Amygdala (tissue), 56 donors: Measurements from ENCODE around the gene LRRC8B.
A peak's percentile ranks its signal among the peaks of the same experiment; 100 is the strongest.
"Not testable (repeated sequence)": the region's sequence is repeated elsewhere in the genome, so short reads cannot be mapped to it uniquely, and the experiment has no call there.

ENCODE experiments used
- DNase-seq, 56 donors: peaks; one replicate each; lab custom pipeline; 2025; lab: John Stamatoyannopoulos, UW

LRRC8B gene

GRCh38 chr1:89523572-89524368 lies 859 bp upstream of the LRRC8B start:
- DNase-seq = peak in 5 of 56 donors; percentile 27 to 66 (median 59)

GRCh38 chr1:89525169-89525855 lies 683 bp downstream of the LRRC8B start:
- peak in 21 of 56 donors; percentile 9 to 66 (median 47) for DNase-seq

DNA sequence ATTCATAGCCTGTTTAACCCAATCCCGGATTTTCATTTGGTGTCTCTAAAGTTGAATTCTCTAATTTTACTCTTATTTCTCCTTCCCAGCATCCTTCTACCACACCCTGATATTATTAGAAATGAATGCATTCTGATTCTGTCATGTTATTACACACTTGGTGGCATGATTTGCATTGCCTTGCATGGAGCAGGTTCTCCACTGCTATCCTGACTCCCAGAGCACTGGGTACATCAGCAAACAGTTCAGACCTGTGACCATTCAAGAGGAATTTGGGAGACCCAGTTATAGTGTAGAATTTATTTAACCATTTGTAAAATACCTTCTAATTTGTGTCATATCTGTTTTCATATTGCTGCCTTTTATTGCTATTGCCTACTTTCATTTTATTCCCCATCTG lies 2.6 kb downstream of the LRRC8B start:
- DNase-seq = no peak

DNA sequence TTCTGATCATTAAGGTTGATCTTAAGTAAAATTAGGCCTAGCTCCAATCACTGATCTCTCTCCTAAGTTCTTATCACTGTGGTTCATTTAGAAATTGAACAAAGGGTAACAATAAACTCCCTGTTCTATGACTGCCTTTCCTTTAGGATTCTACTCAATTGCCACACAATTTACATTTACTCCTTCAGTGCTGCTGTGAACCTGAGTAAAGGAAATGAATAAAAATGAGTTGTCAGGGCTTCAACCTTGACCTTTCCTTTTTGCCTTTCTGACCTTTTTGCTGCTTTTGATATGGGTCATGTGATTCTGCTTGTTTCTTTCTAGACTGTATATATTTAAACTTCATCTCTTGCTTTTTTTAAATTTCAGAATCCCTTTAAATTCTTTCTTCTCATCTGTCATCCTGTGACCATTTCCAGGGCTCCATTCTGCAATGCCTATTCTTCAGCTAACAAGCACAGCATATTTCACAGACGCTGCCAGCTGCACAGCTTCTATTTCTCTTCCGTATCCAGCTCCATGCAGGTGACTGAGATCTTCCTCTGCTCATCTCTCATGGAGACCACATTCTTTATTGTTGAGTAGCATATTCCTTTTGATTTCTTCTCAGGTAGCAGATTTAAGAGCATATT lies 3.2 kb downstream of the LRRC8B start:
- DNase-seq = peak in 1 of 56 donors; percentile 13

GRCh38 chr1:89528382-89528780 lies 3.8 kb downstream of the LRRC8B start:
- DNase-seq = no peak

DNA sequence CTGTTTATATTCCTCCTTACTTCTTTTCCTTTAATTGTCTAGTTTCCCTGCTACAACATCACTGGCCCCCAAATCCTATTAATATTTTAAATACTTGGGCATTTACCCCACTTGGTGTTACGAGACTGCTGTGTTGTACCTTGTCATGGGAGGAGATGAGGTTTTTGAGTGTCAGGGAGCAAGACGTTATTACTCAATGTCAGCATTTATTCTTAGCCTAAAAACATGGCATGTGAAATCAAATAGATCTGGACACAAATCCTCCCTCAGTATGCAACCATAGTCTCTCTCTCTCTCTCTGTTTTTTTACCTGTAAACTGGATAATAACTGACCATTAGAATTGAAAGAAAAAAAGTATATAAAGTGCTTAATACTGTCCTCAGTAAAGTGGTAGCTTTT lies 4.6 kb downstream of the LRRC8B start:
- no peak for DNase-seq

DNA sequence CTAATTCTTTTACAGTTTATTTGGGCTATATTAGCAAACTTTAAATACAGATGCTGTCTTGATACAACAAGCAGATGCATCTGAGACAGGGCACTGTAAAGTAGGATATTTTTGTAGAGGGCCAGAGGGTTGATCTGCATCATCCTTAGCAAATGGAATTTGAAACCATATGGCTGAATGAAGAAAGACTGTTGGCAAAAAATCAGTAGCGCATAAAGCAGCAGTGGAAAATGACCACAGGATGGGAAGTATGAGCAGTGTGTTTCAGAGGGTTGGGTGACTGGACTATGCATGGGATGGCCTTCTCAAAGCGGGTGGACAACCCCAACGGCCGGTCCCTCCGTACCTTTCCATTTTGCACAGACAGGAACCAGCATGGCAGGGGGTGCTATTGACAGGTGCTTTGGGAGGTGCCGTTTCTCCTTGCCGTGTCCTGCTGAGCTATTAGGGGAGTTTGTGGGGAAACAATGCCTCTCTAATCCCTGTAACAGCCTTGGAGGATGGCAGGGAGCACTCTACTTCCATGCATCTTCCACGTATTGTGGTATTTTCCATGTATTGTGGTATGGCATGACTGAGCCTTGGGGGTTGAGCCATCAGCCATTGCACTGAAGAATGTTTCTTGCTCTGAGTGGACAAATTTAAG lies 5.9 kb downstream of the LRRC8B start:
- no peak for DNase-seq

DNA sequence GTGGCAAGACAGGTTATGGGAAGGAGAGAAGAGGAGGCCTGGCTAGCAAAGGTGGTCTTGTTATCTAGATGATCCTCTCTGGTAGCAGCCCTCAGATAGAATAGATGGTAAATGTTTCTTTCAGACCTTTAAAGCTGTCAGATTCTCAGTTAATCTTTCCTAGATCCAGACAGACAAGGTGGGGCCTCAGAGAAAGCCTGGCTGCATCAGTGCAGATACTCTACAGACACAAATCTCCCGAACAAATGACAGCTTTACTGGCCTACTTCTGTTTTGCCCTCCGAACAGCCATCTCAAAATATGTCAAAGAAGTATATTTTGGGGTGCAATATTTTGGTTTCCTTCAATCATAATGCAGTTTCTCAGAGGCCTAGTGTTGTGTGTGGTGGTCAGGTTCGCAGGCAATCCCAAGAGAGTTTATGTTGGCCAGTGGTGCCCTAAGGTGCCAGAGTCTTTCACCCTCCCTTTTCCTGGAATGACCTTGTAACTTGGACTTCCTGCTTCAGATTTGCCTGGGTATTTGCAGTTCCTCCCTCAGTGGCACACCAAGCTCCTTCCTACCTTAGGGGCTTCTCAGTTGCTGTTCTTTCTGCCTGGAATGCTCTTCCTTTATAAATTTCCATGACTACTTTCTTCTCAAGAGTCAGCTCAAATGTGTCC lies 7.0 kb downstream of the LRRC8B start:
- DNase-seq = no peak

GRCh38 chr1:89532228-89532627 lies 7.6 kb downstream of the LRRC8B start:
- DNase-seq = no peak

DNA sequence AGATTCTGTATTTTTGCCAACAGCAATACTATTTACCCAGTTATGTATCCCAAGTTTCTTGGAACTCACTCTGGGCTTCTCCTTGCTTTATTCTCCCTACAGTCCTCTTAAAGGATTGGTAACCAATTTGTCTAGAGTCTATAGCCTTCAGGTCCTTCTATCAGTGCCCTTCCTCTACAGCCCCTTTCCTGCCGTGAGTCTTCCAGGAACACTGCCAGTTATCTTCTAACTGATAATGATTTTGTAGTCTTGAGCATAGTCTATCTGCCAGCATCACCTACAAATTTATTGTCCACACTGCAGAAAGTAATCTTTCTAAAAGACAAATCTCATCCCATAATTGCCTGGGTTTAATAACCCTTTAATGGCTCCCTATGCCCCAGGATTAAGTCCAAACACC lies 8.2 kb downstream of the LRRC8B start:
- DNase-seq = no peak

- DNase-seq = no peak
Measured at GRCh38 chr1:89535537-89535936, 10.9 kb downstream of the LRRC8B start.

GRCh38 chr1:89536555-89537341 lies 12.1 kb downstream of the LRRC8B start:
- DNase-seq = no peak

DNA sequence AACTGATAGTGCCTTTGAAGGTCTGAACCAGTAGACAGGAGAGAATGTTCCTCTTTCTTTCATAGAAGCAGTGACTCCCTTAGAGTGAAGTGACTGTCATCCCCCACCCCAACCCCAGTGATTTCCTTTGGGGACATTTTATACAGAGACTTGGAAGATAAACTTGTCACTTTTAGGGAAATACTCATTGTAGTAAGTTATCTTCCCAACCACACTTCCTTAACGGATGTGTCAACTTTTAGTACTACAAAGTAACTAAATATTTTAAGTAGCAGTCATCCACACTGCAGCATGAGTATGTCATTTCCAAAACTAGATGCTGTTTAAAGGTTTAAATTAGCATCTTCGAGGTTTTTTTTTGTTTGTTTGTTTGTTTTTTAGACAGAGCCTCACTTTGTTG lies 13.7 kb downstream of the LRRC8B start:
- no peak for DNase-seq

DNA sequence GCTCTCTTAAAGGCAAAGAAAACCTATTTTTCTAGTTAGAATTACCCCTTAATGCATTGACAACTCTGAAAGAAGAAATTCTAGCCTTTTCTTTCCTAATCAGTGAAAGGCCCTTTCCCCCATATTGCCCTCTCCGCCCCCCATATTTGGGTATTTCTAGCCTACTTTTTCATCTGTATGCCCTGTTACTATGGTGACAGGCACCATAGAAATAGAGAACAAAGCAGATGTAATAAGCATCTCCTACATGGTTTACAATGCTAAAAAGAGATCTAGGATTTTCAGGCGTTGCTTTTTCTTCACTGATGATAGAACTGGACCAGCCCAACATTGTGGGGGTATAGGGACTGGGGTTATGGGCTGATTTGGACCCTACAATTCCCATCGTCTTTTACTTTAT lies 14.5 kb downstream of the LRRC8B start:
- DNase-seq = no peak

DNA sequence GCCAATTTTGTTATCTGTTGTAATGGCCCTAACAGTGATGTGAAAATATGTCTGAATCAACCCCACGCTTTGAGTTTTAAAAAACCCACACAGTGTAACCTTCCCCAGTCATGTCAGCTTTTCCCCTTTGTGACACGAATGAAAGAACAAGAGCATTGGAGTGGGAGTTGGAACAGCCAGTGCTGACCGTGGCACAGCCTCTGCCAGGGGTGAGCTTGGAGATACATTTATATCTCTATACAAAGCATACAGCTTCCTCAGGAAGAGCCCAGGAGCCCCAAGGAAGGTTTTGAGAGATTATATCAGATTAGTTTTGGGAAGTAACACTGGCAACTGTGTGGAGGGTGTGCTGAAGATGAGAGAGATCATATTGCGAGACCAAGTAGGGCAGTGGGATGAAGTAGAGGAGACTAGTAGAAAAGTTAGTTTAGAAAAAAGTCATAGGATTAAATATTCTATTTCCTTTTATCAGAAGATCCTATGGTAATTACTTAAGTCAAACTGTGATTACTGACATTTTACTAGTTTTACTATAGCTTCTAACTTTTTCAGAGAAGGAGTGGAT lies 15.9 kb downstream of the LRRC8B start:
- DNase-seq = peak in 1 of 56 donors; percentile 7

DNA sequence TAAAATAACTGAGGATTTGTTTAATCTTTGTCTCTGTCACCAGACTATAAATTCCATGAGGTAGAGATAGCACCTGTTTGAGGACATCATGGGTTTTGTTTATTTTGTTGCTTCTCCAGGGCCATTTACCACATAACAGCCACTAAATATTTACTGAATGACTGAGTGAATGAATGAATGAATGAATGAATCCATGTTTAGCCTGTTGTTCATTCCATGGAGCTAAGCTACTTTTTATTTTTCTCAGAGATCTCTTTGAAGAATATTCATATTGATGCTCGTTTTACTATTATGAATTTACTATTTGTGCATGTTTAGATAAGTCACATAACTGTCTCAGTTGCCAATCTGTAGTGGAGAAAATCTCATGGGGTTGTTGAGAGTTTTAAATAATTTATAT lies 17.7 kb downstream of the LRRC8B start:
- DNase-seq = no peak

GRCh38 chr1:89543632-89544031 lies 19.0 kb downstream of the LRRC8B start:
- DNase-seq = not testable (repeated sequence)

DNA sequence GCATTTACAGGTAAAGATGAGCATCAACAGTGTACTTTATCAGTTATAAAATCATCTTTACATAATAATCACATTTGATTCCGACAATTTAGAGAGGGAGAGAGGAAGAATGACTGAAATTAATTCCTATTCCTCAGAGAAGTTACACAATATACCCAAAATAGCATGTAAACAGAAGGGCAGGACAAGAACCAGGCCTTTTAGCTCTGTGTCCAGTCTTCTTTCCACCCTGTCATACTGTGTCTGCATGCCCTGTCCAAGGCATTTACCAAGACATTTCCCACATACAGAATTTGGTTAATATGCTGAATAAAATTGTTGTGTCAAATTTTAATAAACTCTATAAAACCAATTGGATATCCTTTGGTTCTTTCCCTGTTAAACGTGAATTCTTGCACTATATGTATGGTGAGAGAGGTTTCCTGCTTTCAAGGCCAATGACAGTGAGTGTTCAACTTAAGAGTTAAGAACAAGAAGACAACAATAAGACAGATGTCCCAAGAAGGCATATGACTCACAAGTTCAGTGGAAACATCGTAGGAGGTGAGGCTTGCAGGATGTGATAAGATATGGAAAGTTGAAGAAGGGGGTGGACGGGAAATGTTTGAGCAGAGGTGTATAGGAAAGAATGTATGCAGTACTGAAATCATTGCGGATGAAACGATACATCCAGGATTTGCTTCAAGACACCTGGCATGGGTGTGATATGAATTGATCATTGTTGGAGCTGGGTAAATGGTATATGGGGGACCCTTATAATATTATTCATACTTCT lies 20.8 kb downstream of the LRRC8B start:
- DNase-seq = peak in 1 of 56 donors; percentile 15
